Measurements from ENCODE around the gene NEUROD6.

NEUROD6 gene

GRCh38 chr7:31308652-31309051 is 31.9 kb downstream of the NEUROD6 start:
- Histone ChIP-seq H3K27me3 (ENCODE audit: insufficient read depth, low read length) (no peaks in the 10 kb centered on the region), H3K4me1 (ENCODE audit: insufficient read depth, low read length) (0 out of 2 replicates have a peak, but pooled peaks cover 6% of the 10 kb centered on the region), H3K36me3 (ENCODE audit: insufficient read depth, low read length) (no peaks in the 10 kb centered on the region), H3K4me3 (ENCODE audit: low read length) (no peak overlapping the region), H3K9ac (ENCODE audit: low read depth, low read length) (no peak overlapping the region), H3K27ac (ENCODE audit: low read depth, low read length) (no peak overlapping the region), H3K9me3 (ENCODE audit: insufficient read depth, low read depth, low read length) (no peaks in the 10 kb centered on the region)
- 93% methylated on average over 4 of the region's 5 CpGs for WGBS

GRCh38 chr7:31307972-31308371 is 32.6 kb downstream of the NEUROD6 start:
- Histone ChIP-seq H3K27me3 (ENCODE audit: insufficient read depth, low read length) (no peaks in the 10 kb centered on the region), H3K36me3 (ENCODE audit: insufficient read depth, low read length) (no peaks in the 10 kb centered on the region), H3K27ac (ENCODE audit: low read depth, low read length) (no peak overlapping the region), H3K4me1 (ENCODE audit: insufficient read depth, low read length) (0 out of 2 replicates have a peak, but pooled peaks cover 6% of the 10 kb centered on the region), H3K4me3 (ENCODE audit: low read length) (no peak overlapping the region), H3K9ac (ENCODE audit: low read depth, low read length) (no peak overlapping the region), H3K9me3 (ENCODE audit: insufficient read depth, low read depth, low read length) (no peaks in the 10 kb centered on the region)
- WGBS: 95% methylated on average over 7 of the region's 7 CpGs

GRCh38 chr7:31305260-31305659 is 35.3 kb downstream of the NEUROD6 start:
- WGBS: 90% methylated on average over 1 of the region's 1 CpG
- Histone ChIP-seq H3K36me3 (ENCODE audit: insufficient read depth, low read length) (no peaks in the 10 kb centered on the region), H3K27me3 (ENCODE audit: insufficient read depth, low read length) (no peaks in the 10 kb centered on the region), H3K4me1 (ENCODE audit: insufficient read depth, low read length) (no peaks in the 10 kb centered on the region), H3K9ac (ENCODE audit: low read depth, low read length) (no peak overlapping the region), H3K4me3 (ENCODE audit: low read length) (no peak overlapping the region), H3K9me3 (ENCODE audit: insufficient read depth, low read depth, low read length) (no peaks in the 10 kb centered on the region), H3K27ac (ENCODE audit: low read depth, low read length) (no peak overlapping the region)

GRCh38 chr7:31304446-31304845 is 36.1 kb downstream of the NEUROD6 start:
- no peaks in the 10 kb centered on the region for H3K36me3 ChIP-seq (ENCODE audit: insufficient read depth, low read length)
- no peak overlapping the region for H3K4me3 ChIP-seq (ENCODE audit: low read length)
- no peaks in the 10 kb centered on the region for H3K27me3 ChIP-seq (ENCODE audit: insufficient read depth, low read length)
- no peak overlapping the region for H3K9ac ChIP-seq (ENCODE audit: low read depth, low read length)
- no peaks in the 10 kb centered on the region for H3K9me3 ChIP-seq (ENCODE audit: insufficient read depth, low read depth, low read length)
- WGBS: 89% methylated on average over 4 of the region's 4 CpGs
- no peaks in the 10 kb centered on the region for H3K4me1 ChIP-seq (ENCODE audit: insufficient read depth, low read length)
- H3K27ac ChIP-seq (ENCODE audit: low read depth, low read length): no peak overlapping the region

- 86% methylated on average over 7 of the region's 7 CpGs for WGBS
- H3K4me3 ChIP-seq (ENCODE audit: low read length): no peak overlapping the region
- no peak overlapping the region for H3K9ac ChIP-seq (ENCODE audit: low read depth, low read length)
- no peaks in the 10 kb centered on the region for H3K4me1 ChIP-seq (ENCODE audit: insufficient read depth, low read length)
- H3K36me3 ChIP-seq (ENCODE audit: insufficient read depth, low read length): no peaks in the 10 kb centered on the region
- H3K9me3 ChIP-seq (ENCODE audit: insufficient read depth, low read depth, low read length): no peaks in the 10 kb centered on the region
- H3K27ac ChIP-seq (ENCODE audit: low read depth, low read length): no peak overlapping the region
- no peaks in the 10 kb centered on the region for H3K27me3 ChIP-seq (ENCODE audit: insufficient read depth, low read length)
Measured at GRCh38 chr7:31302356-31302755, 38.2 kb downstream of the NEUROD6 start.

- Histone ChIP-seq H3K27me3 (ENCODE audit: insufficient read depth, low read length) (no peaks in the 10 kb centered on the region), H3K27ac (ENCODE audit: low read depth, low read length) (no peak overlapping the region), H3K36me3 (ENCODE audit: insufficient read depth, low read length) (no peaks in the 10 kb centered on the region), H3K4me1 (ENCODE audit: insufficient read depth, low read length) (no peaks in the 10 kb centered on the region), H3K9ac (ENCODE audit: low read depth, low read length) (no peak overlapping the region), H3K4me3 (ENCODE audit: low read length) (no peak overlapping the region), H3K9me3 (ENCODE audit: insufficient read depth, low read depth, low read length) (no peaks in the 10 kb centered on the region)
- 85% methylated on average over 1 of the region's 1 CpG for WGBS
Measured at GRCh38 chr7:31299336-31299735, 41.2 kb downstream of the NEUROD6 start.

- H3K9ac ChIP-seq (ENCODE audit: low read depth, low read length): no peak overlapping the region
- no peak overlapping the region for H3K4me3 ChIP-seq (ENCODE audit: low read length)
- no peaks in the 10 kb centered on the region for H3K9me3 ChIP-seq (ENCODE audit: insufficient read depth, low read depth, low read length)
- H3K4me1 ChIP-seq (ENCODE audit: insufficient read depth, low read length): no peaks in the 10 kb centered on the region
- H3K27me3 ChIP-seq (ENCODE audit: insufficient read depth, low read length): no peaks in the 10 kb centered on the region
- WGBS: 97% methylated on average over 2 of the region's 2 CpGs
- H3K36me3 ChIP-seq (ENCODE audit: insufficient read depth, low read length): no peaks in the 10 kb centered on the region
- H3K27ac ChIP-seq (ENCODE audit: low read depth, low read length): no peak overlapping the region
Measured at GRCh38 chr7:31290601-31291000, 49.9 kb downstream of the NEUROD6 start.
